Measurements from ENCODE around the gene SIPA1. TPM values are rescaled to one million over a fixed set of nuclear protein-coding genes. Genes with fewer than 3 reads are reported as not detected.

SIPA1 gene
- total RNA-seq, 1 experiment from 2014 or later, result 105 TPM

DNA sequence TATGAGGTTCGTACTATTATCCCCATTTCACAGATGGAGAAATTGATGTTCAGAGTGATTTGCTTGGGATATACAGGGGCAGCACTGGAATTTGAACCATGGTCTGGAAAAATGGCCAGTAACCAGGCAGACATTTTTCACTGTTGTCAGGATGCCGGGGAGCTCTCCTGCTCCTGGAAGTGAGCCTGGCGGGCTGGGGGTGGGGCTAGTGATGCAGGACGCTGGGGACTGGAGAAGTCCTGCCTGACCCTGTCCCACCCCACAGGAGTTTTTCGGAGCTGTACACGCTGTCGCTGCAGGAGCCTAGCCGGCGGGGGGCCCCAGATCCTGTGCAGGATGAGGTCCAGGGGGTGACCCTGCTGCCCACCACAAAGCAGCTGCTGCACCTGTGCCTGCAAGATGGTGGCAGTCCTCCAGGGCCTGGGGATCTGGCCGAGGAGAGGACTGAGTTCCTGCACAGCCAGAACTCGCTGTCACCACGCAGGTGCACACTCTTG is 11.1 kb downstream of the SIPA1 start:
- RAD21 ChIA-PET (ENCODE audit: low non-redundant PET in 1 of 2, low total read pairs in 2 of 2, uncharacterized antibody in 2 of 2, unreplicated experiment in 2 of 2), result no interaction called here

DNA sequence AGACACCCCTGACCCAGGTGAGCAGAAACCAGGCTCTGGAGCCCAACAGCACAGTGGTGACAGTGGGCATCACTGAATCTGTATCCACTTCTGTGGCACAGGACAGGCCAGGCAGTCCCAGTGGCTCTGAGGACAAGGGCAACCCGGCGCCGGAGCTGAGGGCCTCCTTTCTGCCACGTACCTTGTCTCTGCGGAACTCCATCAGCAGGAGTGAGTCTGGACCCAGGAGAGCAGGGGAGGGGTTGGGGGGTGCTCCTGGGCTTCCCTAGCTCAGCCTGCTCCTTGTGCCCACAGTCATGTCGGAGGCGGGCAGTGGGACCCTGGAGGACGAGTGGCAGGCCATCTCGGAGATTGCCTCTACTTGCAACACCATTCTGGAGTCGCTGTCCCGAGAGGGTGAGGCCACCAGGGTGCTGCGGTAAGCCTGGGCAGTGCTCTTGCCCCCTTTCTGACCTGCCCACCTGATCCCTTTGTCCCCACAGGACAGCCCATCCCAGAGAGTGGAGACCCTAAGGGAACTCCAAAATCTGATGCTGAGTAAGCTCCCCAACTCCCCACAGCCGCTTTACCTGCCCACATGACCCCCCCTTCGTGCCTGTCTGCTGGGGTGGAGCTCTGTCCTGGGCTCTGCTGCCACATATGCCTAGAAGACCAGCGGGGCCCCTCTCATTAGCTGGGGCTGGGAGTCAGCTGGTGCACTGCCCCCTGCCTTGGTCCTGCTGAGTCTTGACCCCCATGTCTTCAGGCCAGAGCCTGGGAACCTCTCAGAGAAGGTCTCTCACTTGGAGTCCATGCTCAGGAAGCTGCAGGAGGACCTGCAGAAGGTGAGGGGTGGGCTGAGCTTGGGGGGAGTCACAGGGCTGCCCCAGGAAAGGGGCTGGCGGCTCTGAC is 12.0 kb downstream of the SIPA1 start:
- ChIA-PET POLR2A (no interaction called here), CTCF (no interaction called here), RAD21 (ENCODE audit: low non-redundant PET in 1 of 2, low total read pairs in 2 of 2, uncharacterized antibody in 2 of 2, unreplicated experiment in 2 of 2) (no interaction called here)
- ATAC-seq, result no peak
- H3K27ac ChIP-seq (ENCODE audit: low read depth, low read length), result peak overlapping the region; percentile 96; the same call in 1 of the 2 replicates
- peaks cover 49 to 79% of the 10 kb centered on the region in 2 experiments for H3K4me1 ChIP-seq (ENCODE audit: control insufficient read depth in 1 of 2, insufficient read depth in 2 of 2, low read length in 2 of 2)
- no peaks in the 10 kb centered on the region for H3K9me3 ChIP-seq (ENCODE audit: control insufficient read depth in 1 of 2, insufficient read depth in 1 of 2, low read depth in 1 of 2, low read length in 2 of 2)
- intact Hi-C loops (cut with micrococcal nuclease), result no loop called here
- H3K4me2 ChIP-seq (ENCODE audit: low read length), result no peak overlapping the region
- no peak overlapping the region for H3K9ac ChIP-seq (ENCODE audit: low read length)
- H3K27me3 ChIP-seq (ENCODE audit: insufficient read depth, low read length), result no peaks in the 10 kb centered on the region
- no peak for DNase-seq (ENCODE audit: low read depth, low spot score)
- no peak overlapping the region for H3K4me3 ChIP-seq (replicated peaks in 1 of 2; ENCODE audit: low read depth in 1 of 2, low read length in 2 of 2)
- H3K79me2 ChIP-seq (ENCODE audit: insufficient read depth, low read length), result no peaks in the 10 kb centered on the region; the same call in 1 of the 2 replicates
- no TSS peak for BruUV-seq (replicated peaks)
- peaks cover 1 to 18% of the 10 kb centered on the region in 2 experiments; a peak in 2 of 4 replicates for H3K36me3 ChIP-seq (ENCODE audit: control insufficient read depth in 1 of 2, insufficient read depth in 2 of 2, low read length in 2 of 2)
- no peak overlapping the region for H2AFZ ChIP-seq (ENCODE audit: low read depth, low read length, poor library complexity, severe bottlenecking)
- H4K20me1 ChIP-seq (ENCODE audit: insufficient read depth), result no peaks in the 10 kb centered on the region
- H3K9me2 ChIP-seq (ENCODE audit: insufficient read depth), result no peaks in the 10 kb centered on the region
- TF ChIP-seq JUND (IDR thresholded peaks at IDR 0.05) (no peak), TCF7L2 (IDR thresholded peaks at IDR 0.05; ENCODE audit: borderline replicate concordance, extremely low read depth, insufficient read depth, insufficient read length) (no peak), CBX3 (IDR thresholded peaks at IDR 0.05; ENCODE audit: low read depth) (no peak), RAD21 (IDR thresholded peaks at IDR 0.05; ENCODE audit: low read depth) (no peak), CTCF (IDR thresholded peaks at IDR 0.05 in 2 of 3, conservative IDR thresholded peaks at IDR 0.05 in 1 of 3; ENCODE audit: borderline replicate concordance in 1 of 3, insufficient read depth in 1 of 3, low read depth in 2 of 3, low read length in 2 of 3) (no peak), POLR2AphosphoS5 (IDR thresholded peaks at IDR 0.05; ENCODE audit: low read depth, low read length) (no peak), EGR1 (IDR thresholded peaks at IDR 0.05; ENCODE audit: low read depth) (no peak)
- TF ChIP-seq, protein P1, sequence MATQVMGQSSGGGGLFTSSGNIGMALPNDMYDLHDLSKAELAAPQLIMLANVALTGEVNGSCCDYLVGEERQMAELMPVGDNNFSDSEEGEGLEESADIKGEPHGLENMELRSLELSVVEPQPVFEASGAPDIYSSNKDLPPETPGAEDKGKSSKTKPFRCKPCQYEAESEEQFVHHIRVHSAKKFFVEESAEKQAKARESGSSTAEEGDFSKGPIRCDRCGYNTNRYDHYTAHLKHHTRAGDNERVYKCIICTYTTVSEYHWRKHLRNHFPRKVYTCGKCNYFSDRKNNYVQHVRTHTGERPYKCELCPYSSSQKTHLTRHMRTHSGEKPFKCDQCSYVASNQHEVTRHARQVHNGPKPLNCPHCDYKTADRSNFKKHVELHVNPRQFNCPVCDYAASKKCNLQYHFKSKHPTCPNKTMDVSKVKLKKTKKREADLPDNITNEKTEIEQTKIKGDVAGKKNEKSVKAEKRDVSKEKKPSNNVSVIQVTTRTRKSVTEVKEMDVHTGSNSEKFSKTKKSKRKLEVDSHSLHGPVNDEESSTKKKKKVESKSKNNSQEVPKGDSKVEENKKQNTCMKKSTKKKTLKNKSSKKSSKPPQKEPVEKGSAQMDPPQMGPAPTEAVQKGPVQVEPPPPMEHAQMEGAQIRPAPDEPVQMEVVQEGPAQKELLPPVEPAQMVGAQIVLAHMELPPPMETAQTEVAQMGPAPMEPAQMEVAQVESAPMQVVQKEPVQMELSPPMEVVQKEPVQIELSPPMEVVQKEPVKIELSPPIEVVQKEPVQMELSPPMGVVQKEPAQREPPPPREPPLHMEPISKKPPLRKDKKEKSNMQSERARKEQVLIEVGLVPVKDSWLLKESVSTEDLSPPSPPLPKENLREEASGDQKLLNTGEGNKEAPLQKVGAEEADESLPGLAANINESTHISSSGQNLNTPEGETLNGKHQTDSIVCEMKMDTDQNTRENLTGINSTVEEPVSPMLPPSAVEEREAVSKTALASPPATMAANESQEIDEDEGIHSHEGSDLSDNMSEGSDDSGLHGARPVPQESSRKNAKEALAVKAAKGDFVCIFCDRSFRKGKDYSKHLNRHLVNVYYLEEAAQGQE (IDR thresholded peaks at IDR 0.05; ENCODE audit: low read depth), result no peak

More for the DNA sequence above, 11.1 kb downstream of the SIPA1 start:
- intact Hi-C loops (cut with micrococcal nuclease), result no loop called here
- no peak for TF ChIP-seq ZNF274 (IDR thresholded peaks at IDR 0.05; ENCODE audit: low read depth, low read length)
- TF ChIP-seq SRF (IDR thresholded peaks at IDR 0.05; ENCODE audit: low read depth), result no peak
- no peak for TF ChIP-seq POLR2A (IDR thresholded peaks at IDR 0.05; ENCODE audit: borderline replicate concordance, extremely low read depth, insufficient read depth, insufficient read length)
- TF ChIP-seq, protein P2, sequence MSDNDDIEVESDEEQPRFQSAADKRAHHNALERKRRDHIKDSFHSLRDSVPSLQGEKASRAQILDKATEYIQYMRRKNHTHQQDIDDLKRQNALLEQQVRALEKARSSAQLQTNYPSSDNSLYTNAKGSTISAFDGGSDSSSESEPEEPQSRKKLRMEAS (IDR thresholded peaks at IDR 0.05), result no peak
- TF ChIP-seq TCF7L2 (IDR thresholded peaks at IDR 0.05; ENCODE audit: borderline replicate concordance, extremely low read depth, insufficient read depth, insufficient read length), result no peak
- no peak for TF ChIP-seq RAD21 (IDR thresholded peaks at IDR 0.05; ENCODE audit: low read depth)
- Histone ChIP-seq H3K27me3 (ENCODE audit: insufficient read depth, low read length) (no peaks in the 10 kb centered on the region), H3K36me3 (ENCODE audit: control insufficient read depth in 1 of 2, insufficient read depth in 2 of 2, low read length in 2 of 2) (peaks cover 0 to 10% of the 10 kb centered on the region in 2 experiments; a peak in 1 of 4 replicates), H3K79me2 (ENCODE audit: insufficient read depth, low read length) (no peaks in the 10 kb centered on the region; the same call in 1 of the 2 replicates), H3K4me2 (ENCODE audit: low read length) (no peak overlapping the region), H3K9ac (ENCODE audit: low read length) (no peak overlapping the region), H3K9me2 (ENCODE audit: insufficient read depth) (no peaks in the 10 kb centered on the region), H3K9me3 (ENCODE audit: control insufficient read depth in 1 of 2, insufficient read depth in 1 of 2, low read depth in 1 of 2, low read length in 2 of 2) (no peaks in the 10 kb centered on the region), H2AFZ (ENCODE audit: low read depth, low read length, poor library complexity, severe bottlenecking) (no peak overlapping the region), H3K4me1 (ENCODE audit: control insufficient read depth in 1 of 2, insufficient read depth in 2 of 2, low read length in 2 of 2) (peaks cover 56 to 87% of the 10 kb centered on the region in 2 experiments), H4K20me1 (ENCODE audit: insufficient read depth) (no peaks in the 10 kb centered on the region), H3K4me3 (replicated peaks in 1 of 2; ENCODE audit: low read depth in 1 of 2, low read length in 2 of 2) (no peak overlapping the region), H3K27ac (ENCODE audit: low read depth, low read length) (peak overlapping the region; percentile 96; the same call in 1 of the 2 replicates)
- no TSS peak for BruUV-seq (replicated peaks)
- ATAC-seq (no peak), DNase-seq (ENCODE audit: low read depth, low spot score) (no peak)
- ChIA-PET POLR2A (interaction anchor here (0.7 kb wide), 1 partner anchor 14 kb away, joined by 4 read pairs; the partner anchor contains the start of gene RELA), CTCF (no interaction called here)

Data from HCT116 (cell line).